Osteoblast (primary cell): ENCODE results near the gene UMODL1. TPM values are rescaled to one million over a fixed set of nuclear protein-coding genes. Genes with fewer than 3 reads are reported as not detected.
A peak's percentile ranks its signal among the peaks of the same experiment; 100 is the strongest.

Experiments used
- DNase-seq: peaks from one replicate; pipeline ENCODE4 v3.0.0; 2011; ENCODE audit warnings: low spot score, mixed read lengths; ENCODE audit not compliant: insufficient read length; ENCODE audit errors: missing footprints
- H2AFZ ChIP-seq: 2 replicates; pipeline ENCODE4 v1.6.0; 2011; ENCODE audit warnings: mild to moderate bottlenecking, low read length
- H3K27ac ChIP-seq: 2 replicates; pipeline ENCODE4 v1.5.1; 2011; ENCODE audit warnings: mild to moderate bottlenecking, low read depth, low read length, moderate library complexity
- H3K27me3 ChIP-seq: 2 replicates; pipeline ENCODE4 v1.6.0; 2012; ENCODE audit warnings: mild to moderate bottlenecking, control low read depth, inconsistent platforms, low read length, moderate library complexity; ENCODE audit not compliant: insufficient read depth
- H3K36me3 ChIP-seq: 2 replicates; pipeline ENCODE4 v1.5.1; 2011; ENCODE audit warnings: mild to moderate bottlenecking, low read length, control low read depth, moderate library complexity; ENCODE audit not compliant: insufficient read depth
- H3K4me1 ChIP-seq: 2 replicates; pipeline ENCODE4 v1.5.1; 2011; ENCODE audit warnings: mild to moderate bottlenecking, low read length, control low read depth, moderate library complexity; ENCODE audit not compliant: insufficient read depth
- H3K4me2 ChIP-seq: 2 replicates; pipeline ENCODE4 v1.6.0; 2011; ENCODE audit warnings: mild to moderate bottlenecking, low read length; ENCODE audit not compliant: insufficient read depth
- H3K4me3 ChIP-seq: fragments of 200-600 bp; sonication (generic); 3 replicates; pipeline ENCODE4 v1.5.1; 2012; ENCODE audit warnings: mild to moderate bottlenecking, low read length, inconsistent platforms; ENCODE audit not compliant: insufficient read depth
- H3K79me2 ChIP-seq: 2 replicates; pipeline ENCODE4 v1.6.0; 2012; ENCODE audit warnings: mild to moderate bottlenecking, low read length, control low read depth, inconsistent platforms; ENCODE audit not compliant: insufficient read depth
- H3K9me3 ChIP-seq: 2 replicates; pipeline ENCODE4 v1.5.1; 2011; ENCODE audit warnings: low read depth, low read length, control low read depth
- H4K20me1 ChIP-seq: 2 replicates; pipeline ENCODE4 v1.6.0; 2012; ENCODE audit warnings: mild to moderate bottlenecking, low read length, control low read depth; ENCODE audit not compliant: insufficient read depth
- total RNA-seq: library from RNA; depleted of rRNA; stranded (reverse); fragments of >200 nt; gene quantifications from 2 replicates; pipeline ENCODE4 v1.2.3, GENCODE V29; 2012
- TF ChIP-seq, protein P1 (sequence below): IDR thresholded peaks from 2 replicates; pipeline ENCODE4 v1.5.1; 2011; ENCODE audit warnings: mild to moderate bottlenecking, low read depth, low read length, moderate library complexity; ENCODE audit errors: extremely low read depth

The UMODL1 gene
- total RNA-seq, 1 donor, result not detected

DNA sequence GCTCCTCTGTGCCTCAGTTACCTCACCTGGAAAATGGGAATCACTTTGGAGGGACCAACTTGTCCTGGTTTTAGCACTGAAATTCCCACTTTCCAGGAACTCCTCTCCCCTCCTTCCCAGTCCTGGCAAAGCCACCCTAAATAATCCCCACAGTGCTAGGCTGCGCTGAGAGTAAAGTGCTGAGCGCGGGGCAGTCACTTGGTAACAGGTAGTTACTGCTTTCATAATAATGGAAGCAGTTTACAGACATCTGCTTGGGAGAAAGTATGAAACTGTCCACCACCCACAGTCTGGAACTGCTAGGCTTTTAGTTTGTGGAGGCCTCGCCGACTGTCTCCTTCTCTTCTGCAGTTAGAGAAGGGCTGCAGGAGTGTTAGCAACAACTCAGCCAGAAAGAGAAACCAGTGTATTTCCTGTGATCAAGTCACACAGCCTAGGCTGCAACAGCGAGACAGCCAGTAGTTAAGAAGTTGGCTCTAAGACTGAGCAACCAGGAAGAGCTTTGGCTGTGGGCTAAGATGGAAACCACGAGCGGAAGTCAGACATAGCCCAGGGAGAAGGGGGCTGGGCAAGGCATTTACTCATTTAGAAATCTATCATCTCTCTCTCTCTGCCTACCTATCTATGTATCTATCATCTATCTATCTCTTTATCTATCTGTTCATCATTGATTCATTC lies 117.0 kb downstream of the UMODL1 start:
- Histone ChIP-seq H3K79me2 (no peaks in the 10 kb centered on the region), H3K27me3 (no peaks in the 10 kb centered on the region), H3K9me3 (no peaks in the 10 kb centered on the region), H3K4me3 (no peak overlapping the region), H2AFZ (peak overlapping the region; percentile 71), H3K36me3 (no peaks in the 10 kb centered on the region), H3K4me1 (no peaks in the 10 kb centered on the region), H4K20me1 (no peaks in the 10 kb centered on the region), H3K27ac (no peak overlapping the region), H3K4me2 (no peak overlapping the region)
- no peak for DNase-seq
- TF ChIP-seq, protein P1, sequence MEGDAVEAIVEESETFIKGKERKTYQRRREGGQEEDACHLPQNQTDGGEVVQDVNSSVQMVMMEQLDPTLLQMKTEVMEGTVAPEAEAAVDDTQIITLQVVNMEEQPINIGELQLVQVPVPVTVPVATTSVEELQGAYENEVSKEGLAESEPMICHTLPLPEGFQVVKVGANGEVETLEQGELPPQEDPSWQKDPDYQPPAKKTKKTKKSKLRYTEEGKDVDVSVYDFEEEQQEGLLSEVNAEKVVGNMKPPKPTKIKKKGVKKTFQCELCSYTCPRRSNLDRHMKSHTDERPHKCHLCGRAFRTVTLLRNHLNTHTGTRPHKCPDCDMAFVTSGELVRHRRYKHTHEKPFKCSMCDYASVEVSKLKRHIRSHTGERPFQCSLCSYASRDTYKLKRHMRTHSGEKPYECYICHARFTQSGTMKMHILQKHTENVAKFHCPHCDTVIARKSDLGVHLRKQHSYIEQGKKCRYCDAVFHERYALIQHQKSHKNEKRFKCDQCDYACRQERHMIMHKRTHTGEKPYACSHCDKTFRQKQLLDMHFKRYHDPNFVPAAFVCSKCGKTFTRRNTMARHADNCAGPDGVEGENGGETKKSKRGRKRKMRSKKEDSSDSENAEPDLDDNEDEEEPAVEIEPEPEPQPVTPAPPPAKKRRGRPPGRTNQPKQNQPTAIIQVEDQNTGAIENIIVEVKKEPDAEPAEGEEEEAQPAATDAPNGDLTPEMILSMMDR, result no peak

DNA sequence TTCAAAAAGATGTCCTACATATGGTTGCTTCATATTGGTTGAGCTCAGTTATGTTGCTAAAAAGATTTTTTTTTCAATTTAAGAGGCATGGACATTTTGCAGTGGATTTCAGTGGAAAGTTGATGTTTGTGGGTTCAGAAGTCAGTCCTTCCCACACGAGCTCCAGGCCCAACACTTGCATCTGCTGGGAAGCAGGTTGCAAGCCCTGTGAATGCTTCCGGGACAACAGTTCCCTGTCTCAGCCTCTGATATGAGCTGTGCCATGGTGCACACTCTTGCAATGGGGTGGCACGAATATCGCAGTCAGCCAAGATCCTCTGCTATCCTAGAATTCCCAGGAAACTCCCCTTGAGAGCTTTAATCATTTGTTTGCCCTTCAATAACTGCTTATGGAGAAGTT lies 117.5 kb downstream of the UMODL1 start:
- TF ChIP-seq, protein P1, result no peak
- Histone ChIP-seq H4K20me1 (no peaks in the 10 kb centered on the region), H3K4me3 (no peak overlapping the region), H3K27ac (no peak overlapping the region), H2AFZ (no peak overlapping the region), H3K27me3 (no peaks in the 10 kb centered on the region), H3K79me2 (no peaks in the 10 kb centered on the region), H3K4me1 (no peaks in the 10 kb centered on the region), H3K9me3 (no peaks in the 10 kb centered on the region), H3K4me2 (no peak overlapping the region), H3K36me3 (no peaks in the 10 kb centered on the region)
- no peak for DNase-seq

DNA sequence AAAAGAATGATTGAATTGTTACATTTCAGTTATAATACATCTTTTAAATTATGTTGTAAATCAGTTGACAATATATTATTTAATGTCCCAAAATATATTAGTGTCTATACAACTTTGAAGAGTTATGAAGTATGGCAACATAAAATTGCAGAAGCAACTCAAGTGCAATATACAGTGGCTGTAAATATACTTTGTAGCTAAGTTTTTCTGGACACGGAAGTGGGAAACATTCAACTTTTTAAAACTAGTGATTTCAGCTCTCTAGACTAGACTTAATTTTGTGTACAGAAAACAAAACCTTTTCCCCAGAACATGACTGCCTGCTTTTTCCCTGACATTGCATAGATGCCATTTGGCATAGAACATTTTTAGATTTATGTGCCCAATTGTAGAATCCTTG lies 118.3 kb downstream of the UMODL1 start:
- Histone ChIP-seq H3K4me3 (no peak overlapping the region), H4K20me1 (no peaks in the 10 kb centered on the region)
- DNase-seq, result no peak

DNA sequence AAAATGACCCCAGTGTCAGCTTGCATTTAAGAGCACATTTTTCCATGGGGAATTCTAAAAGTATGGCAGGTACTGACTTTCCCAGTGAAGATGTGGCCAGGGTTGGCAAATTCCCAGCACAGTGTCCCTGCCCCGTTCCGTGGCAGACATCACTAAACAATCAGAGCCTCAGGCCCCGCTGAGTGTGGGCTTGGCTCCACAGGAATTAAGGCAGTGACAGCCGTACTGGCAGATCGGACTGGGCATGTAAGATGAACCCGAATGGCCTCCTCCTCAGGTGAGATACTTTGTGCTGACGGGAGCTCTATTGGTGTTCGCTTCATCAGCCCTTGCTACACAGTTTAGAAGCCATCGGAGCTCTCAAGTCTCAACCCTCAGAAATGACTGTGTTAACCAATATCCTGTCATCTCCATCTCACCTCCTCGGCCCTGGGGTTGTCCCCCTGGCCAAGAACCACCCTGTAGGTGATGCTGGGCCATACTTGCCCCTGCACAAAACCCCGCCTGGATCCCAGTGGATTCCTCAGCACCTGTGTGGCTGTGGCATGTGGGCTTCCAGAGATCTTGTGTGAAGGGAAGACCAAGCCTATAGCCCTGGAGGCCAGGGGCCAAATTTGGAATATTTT lies 118.9 kb downstream of the UMODL1 start:
- Histone ChIP-seq H4K20me1 (no peaks in the 10 kb centered on the region), H3K4me3 (no peak overlapping the region), H3K4me1 (no peaks in the 10 kb centered on the region), H3K36me3 (no peaks in the 10 kb centered on the region), H3K4me2 (no peak overlapping the region), H3K9me3 (no peaks in the 10 kb centered on the region), H3K27me3 (no peaks in the 10 kb centered on the region), H3K27ac (no peak overlapping the region), H3K79me2 (no peaks in the 10 kb centered on the region), H2AFZ (no peak overlapping the region)
- TF ChIP-seq, protein P1, result no peak
- DNase-seq, result no peak

More for the DNA sequence above, 118.3 kb downstream of the UMODL1 start:
- no peak overlapping the region for H3K4me2 ChIP-seq
- H3K27me3 ChIP-seq, result no peaks in the 10 kb centered on the region
- no peaks in the 10 kb centered on the region for H3K36me3 ChIP-seq
- no peak overlapping the region for H2AFZ ChIP-seq
- H3K27ac ChIP-seq, result no peak overlapping the region
- no peaks in the 10 kb centered on the region for H3K79me2 ChIP-seq
- H3K4me1 ChIP-seq, result no peaks in the 10 kb centered on the region
- TF ChIP-seq, protein P1, result no peak
- no peaks in the 10 kb centered on the region for H3K9me3 ChIP-seq
